ENCODE data around the gene ZNF660.

- TF ChIP-seq CTCF (conservative IDR thresholded peaks at IDR 0.05) = no peak
- no peak for TF ChIP-seq ZFX (IDR thresholded peaks at IDR 0.05)
Observed at GRCh38 chr3:44632193-44632592, 47.4 kb downstream of the ZNF660 start.
